Peyer's patch (tissue), 4 donors: ENCODE results near the gene KCNJ2.

Experiments
- POLR2A ChIP-seq, 2 donors: fragments of 450-650 bp; IDR thresholded peaks; one replicate each; pipeline ENCODE4 v1.5.1; 2017; ENCODE audit warnings: antibody characterized with exemption in 2 of 2, mild to moderate bottlenecking in 2 of 2, moderate library complexity in 2 of 2
- TF ChIP-seq, protein P1 (sequence below), 6 experiments: fragments of 450-650 bp in 4 of 6; fragments of 200-600 bp in 2 of 6; sonication (generic) in 1 of 6; IDR thresholded peaks; one replicate each; pipeline ENCODE4 v1.5.1; 2017 to 2019; ENCODE audit warnings: antibody characterized with exemption in 6 of 6, mild to moderate bottlenecking in 3 of 6, moderate library complexity in 1 of 6

DNA sequence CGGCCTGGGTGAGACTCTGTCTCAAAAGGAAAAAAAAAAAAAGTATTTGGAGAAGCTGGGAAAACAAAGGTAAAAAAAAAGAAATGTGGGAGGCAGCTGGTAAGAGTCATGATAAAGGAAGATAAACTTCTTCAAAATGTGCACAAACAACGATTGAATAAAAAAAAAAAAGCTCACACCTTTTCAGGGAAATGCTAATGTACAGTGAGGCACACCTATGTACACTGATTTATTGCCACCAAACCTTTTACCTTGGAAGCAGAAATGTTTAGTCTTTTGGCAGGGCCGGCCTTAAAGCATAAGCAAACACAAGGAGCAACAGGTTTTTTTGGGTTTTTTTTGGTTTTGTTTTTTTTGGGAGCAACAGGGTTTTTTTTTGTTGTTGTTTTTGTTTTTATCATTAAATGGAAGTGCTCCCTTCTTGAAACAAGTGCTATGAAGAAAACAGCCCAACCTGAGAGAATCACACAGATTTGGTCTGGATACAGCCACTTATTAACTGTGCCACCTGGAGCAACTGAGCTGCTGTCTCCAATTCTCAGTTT lies 29.8 kb upstream of the KCNJ2 start:
- TF ChIP-seq POLR2A (IDR thresholded peaks at IDR 0.05): no peak
- TF ChIP-seq, protein P1, sequence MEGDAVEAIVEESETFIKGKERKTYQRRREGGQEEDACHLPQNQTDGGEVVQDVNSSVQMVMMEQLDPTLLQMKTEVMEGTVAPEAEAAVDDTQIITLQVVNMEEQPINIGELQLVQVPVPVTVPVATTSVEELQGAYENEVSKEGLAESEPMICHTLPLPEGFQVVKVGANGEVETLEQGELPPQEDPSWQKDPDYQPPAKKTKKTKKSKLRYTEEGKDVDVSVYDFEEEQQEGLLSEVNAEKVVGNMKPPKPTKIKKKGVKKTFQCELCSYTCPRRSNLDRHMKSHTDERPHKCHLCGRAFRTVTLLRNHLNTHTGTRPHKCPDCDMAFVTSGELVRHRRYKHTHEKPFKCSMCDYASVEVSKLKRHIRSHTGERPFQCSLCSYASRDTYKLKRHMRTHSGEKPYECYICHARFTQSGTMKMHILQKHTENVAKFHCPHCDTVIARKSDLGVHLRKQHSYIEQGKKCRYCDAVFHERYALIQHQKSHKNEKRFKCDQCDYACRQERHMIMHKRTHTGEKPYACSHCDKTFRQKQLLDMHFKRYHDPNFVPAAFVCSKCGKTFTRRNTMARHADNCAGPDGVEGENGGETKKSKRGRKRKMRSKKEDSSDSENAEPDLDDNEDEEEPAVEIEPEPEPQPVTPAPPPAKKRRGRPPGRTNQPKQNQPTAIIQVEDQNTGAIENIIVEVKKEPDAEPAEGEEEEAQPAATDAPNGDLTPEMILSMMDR (IDR thresholded peaks at IDR 0.05): no peak
